Fibroblast of skin of left quadriceps (primary cell): ENCODE results near the gene FILIP1.
A peak's percentile ranks its signal among the peaks of the same experiment; 100 is the strongest.

Experiments used
- DNase-seq, 2 experiments: peaks; one replicate each; pipeline ENCODE4 v3.0.0-alpha.2; 2013; ENCODE audit warnings: low read depth in 2 of 2

Gene FILIP1

GRCh38 chr6:75334266-75335040 lies 159.1 kb downstream of the FILIP1 start:
- DNase-seq: peak; percentile 57 to 71

- no peak for DNase-seq
These were observed 159.9 kb downstream of the FILIP1 start for GRCh38 chr6:75333676-75334200.

- peak; percentile 92 for DNase-seq
These were observed 162.4 kb downstream of the FILIP1 start for GRCh38 chr6:75331151-75331550.

GRCh38 chr6:75329703-75330102 lies 163.9 kb downstream of the FILIP1 start:
- DNase-seq: no peak

GRCh38 chr6:75327807-75328206 lies 165.8 kb downstream of the FILIP1 start:
- DNase-seq: no peak

- no peak for DNase-seq
These were observed 166.9 kb downstream of the FILIP1 start for GRCh38 chr6:75326557-75327258.

- DNase-seq: no peak
These were observed 174.7 kb downstream of the FILIP1 start for GRCh38 chr6:75318900-75319299.

- peak; percentile 69 to 70 for DNase-seq
These were observed 175.9 kb downstream of the FILIP1 start for GRCh38 chr6:75317503-75318206.

GRCh38 chr6:75315978-75316377 lies 177.6 kb downstream of the FILIP1 start:
- no peak for DNase-seq

- no peak for DNase-seq
These were observed 185.2 kb downstream of the FILIP1 start for GRCh38 chr6:75308250-75308988.

GRCh38 chr6:75307364-75308004 lies 186.1 kb downstream of the FILIP1 start:
- DNase-seq: no peak

GRCh38 chr6:75306064-75306463 lies 187.5 kb downstream of the FILIP1 start:
- DNase-seq: no peak

GRCh38 chr6:75305573-75305972 lies 188.0 kb downstream of the FILIP1 start:
- no peak for DNase-seq

- DNase-seq: no peak
These were observed 191.3 kb downstream of the FILIP1 start for GRCh38 chr6:75302280-75302679.

GRCh38 chr6:75301537-75301936 lies 192.1 kb downstream of the FILIP1 start:
- DNase-seq: no peak

GRCh38 chr6:75301088-75301487 lies 192.5 kb downstream of the FILIP1 start:
- DNase-seq: no peak

GRCh38 chr6:75300531-75300855 lies 193.1 kb downstream of the FILIP1 start:
- no peak for DNase-seq

- no peak for DNase-seq
These were observed 193.6 kb downstream of the FILIP1 start for GRCh38 chr6:75299801-75300530.

GRCh38 chr6:75296811-75297779 lies 196.5 kb downstream of the FILIP1 start:
- peak; percentile 56 to 59 for DNase-seq
